Right lobe of liver (tissue), 6 donors: ENCODE data around the gene RPL18A. TPM values are rescaled to one million over a fixed set of nuclear protein-coding genes. Genes with fewer than 3 reads are reported as not detected.

Experiments used
- ATAC-seq, 4 donors: fragments of 200-7000 bp; cut with Tn5 transposase; one replicate each; pipeline ENCODE4 v1.9.1; 2020; ENCODE audit warnings: mild to moderate bottlenecking in 4 of 4, moderate library complexity in 4 of 4
- DNase-seq, 3 donors: peaks; one replicate each; pipeline ENCODE4 v3.0.0-alpha.2; 2020
- H3K27ac ChIP-seq, 3 donors: fragments of 200-600 bp; one replicate each; pipeline ENCODE4 v1.8.0; 2022
- H3K27me3 ChIP-seq, 2 donors: fragments of 200-600 bp; one replicate each; pipeline ENCODE4 v1.8.0; 2022
- H3K36me3 ChIP-seq, 4 donors: fragments of 200-600 bp; sonication (generic) in 1 of 4; one replicate each; pipeline versions ENCODE4 v1.5.1 to v1.8.0; 2017 to 2022; ENCODE audit warnings: control low read depth in 1 of 4
- H3K4me1 ChIP-seq, 4 donors: fragments of 200-600 bp; sonication (generic) in 1 of 4; one replicate each; pipeline versions ENCODE4 v1.5.1 to v1.8.0; 2017 to 2022; ENCODE audit warnings: control low read depth in 1 of 4
- H3K4me3 ChIP-seq, 3 donors: fragments of 200-600 bp; one replicate each; pipeline ENCODE4 v1.8.0; 2022
- H3K9me3 ChIP-seq, 4 donors: fragments of 200-600 bp; sonication (generic) in 1 of 4; one replicate each; pipeline versions ENCODE4 v1.5.1 to v1.8.0; 2017 to 2022; ENCODE audit warnings: control low read depth in 1 of 4
- CTCF ChIP-seq, 4 donors: fragments of 200-600 bp in 3 of 4; fragments of 450-650 bp in 1 of 4; IDR thresholded peaks; one replicate each; pipeline versions ENCODE4 v1.5.1 to v1.8.0; 2016 to 2022; ENCODE audit warnings: antibody characterized with exemption in 4 of 4, mild to moderate bottlenecking in 2 of 4
- POLR2A ChIP-seq: fragments of 450-650 bp; IDR thresholded peaks from one replicate; pipeline ENCODE4 v1.6.1; 2017; ENCODE audit warnings: antibody characterized with exemption, mild to moderate bottlenecking
- WGBS: methylation state at CpG from one replicate; pipeline ENCODE4 v1.1.6; 2018; ENCODE audit warnings: low coverage, low lambda C conversion rate; ENCODE audit not compliant: insufficient coverage; ENCODE audit errors: missing lambda C conversion rate; 5-methylcytosine and 5-hydroxymethylcytosine counted together
- intact Hi-C, 2 donors: fragments of 100-400 bp; cut with DNase I; formaldehyde crosslinking; loops; one replicate each; pipeline versions ENCODE4 v1.11.2 to v1.14.1; 2022
- total RNA-seq, 6 experiments: library from RNA; depleted of rRNA in 2 of 6; stranded (reverse); fragments of >200 nt in 2 of 6; fragmentation: NEBNext Ultra II Directional in 3 of 6; extraction: Animal tissue kit (Norgen Biotek cat#: 25700) in 3 of 6; gene quantifications; one replicate each; pipeline versions ENCODE4 v1.1.0 to v1.2.4, GENCODE V29; 2016 to 2023
- donor health status: DM: no; HTN: yes; CAD: no.
- donor health status: DM: no; HTN: no; CAD: no.
- donor health status: DM: no; HTN: no; CAD: no.
- donor health status: DM: no; HTN: yes; CAD: no.
- donor health status: DM: no; HTN: yes; CAD: no.

Gene RPL18A
- total RNA-seq, 6 experiments from 2014 or later = 449 to 778 (median 494) TPM

DNA sequence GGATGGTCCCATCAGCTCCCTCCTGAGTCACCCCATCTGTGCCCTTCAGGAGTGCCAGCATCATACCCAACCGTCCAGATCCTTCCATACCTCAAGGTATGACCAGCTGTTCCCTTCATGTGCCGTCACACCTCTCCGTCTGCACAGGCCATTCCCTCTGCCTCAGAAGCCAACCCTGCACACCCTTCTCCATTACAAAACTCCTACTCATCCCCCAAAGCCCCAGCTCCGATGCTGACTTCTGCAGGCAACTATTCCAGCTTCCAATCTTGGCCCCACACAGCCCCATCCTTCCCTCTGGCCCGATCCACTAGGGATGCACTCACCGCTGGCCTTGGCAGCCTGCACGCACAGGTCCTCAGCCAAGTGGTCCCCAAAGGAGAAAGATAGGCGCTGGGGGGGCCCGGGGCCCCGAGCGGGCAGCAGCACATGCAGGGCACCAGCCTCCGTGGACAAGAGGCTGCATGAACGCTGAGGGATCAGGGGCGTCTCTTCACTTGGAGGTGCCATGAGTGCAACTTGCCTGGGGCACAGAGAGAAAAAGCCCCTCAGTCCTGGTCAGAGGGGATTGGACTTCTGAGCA lies 15.7 kb upstream of the RPL18A start:
- no peaks in the 10 kb centered on the region for H3K9me3 ChIP-seq
- no peak for DNase-seq
- WGBS = 73% methylated on average over 4 of the region's 14 CpGs
- no peak for TF ChIP-seq POLR2A
- no peak for TF ChIP-seq CTCF (IDR thresholded peaks at IDR 0.05)
- intact Hi-C loops = no loop called here
- no peak overlapping the region for H3K27ac ChIP-seq
- no peak for ATAC-seq
- H3K27me3 ChIP-seq = no peaks in the 10 kb centered on the region
- H3K36me3 ChIP-seq = no peaks in the 10 kb centered on the region
- H3K4me3 ChIP-seq = no peak overlapping the region
- no peaks in the 10 kb centered on the region for H3K4me1 ChIP-seq

DNA sequence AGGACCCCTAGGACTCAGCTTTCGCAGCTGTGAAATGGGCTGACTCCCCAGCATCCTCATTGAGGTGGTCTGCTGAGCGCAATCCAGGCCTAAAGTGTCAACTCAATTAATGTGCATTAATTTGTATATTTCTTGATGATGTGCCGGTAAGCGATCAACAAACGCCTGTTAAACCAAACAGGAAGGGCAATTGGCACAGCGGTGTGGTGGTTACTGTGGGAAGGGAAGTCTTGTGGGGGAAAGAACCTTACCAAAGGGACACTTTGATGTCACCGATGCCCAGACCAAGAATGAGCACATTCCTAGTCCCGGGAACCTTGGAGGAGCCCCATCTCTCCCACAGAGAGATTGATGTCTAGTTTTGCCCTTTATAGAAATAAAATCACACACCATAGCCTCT lies 13.6 kb upstream of the RPL18A start:
- H3K9me3 ChIP-seq = no peaks in the 10 kb centered on the region
- H3K27me3 ChIP-seq = no peaks in the 10 kb centered on the region
- H3K27ac ChIP-seq = no peak overlapping the region
- no peak for TF ChIP-seq POLR2A
- TF ChIP-seq CTCF (IDR thresholded peaks at IDR 0.05) = no peak
- 56% methylated on average over 4 of the region's 8 CpGs for WGBS
- H3K4me1 ChIP-seq = no peaks in the 10 kb centered on the region
- intact Hi-C loops = no loop called here
- H3K4me3 ChIP-seq = no peak overlapping the region
- ATAC-seq = no peak
- no peak for DNase-seq
- H3K36me3 ChIP-seq = no peaks in the 10 kb centered on the region

- intact Hi-C loops = no loop called here
- no peaks in the 10 kb centered on the region for H3K36me3 ChIP-seq
- no peaks in the 10 kb centered on the region for H3K9me3 ChIP-seq
- DNase-seq (peak; percentile 65 to 80 (median 75)), ATAC-seq (peak; percentile 51 to 83 (median 69))
- 4% methylated on average over 15 of the region's 40 CpGs for WGBS
- H3K27me3 ChIP-seq = no peaks in the 10 kb centered on the region
- H3K4me3 ChIP-seq = peak within 1 kb of the TSS; percentile 26 to 43 (median 32)
- no peaks in the 10 kb centered on the region for H3K4me1 ChIP-seq
- TF ChIP-seq CTCF (IDR thresholded peaks at IDR 0.05) = no peak
- no peak for TF ChIP-seq POLR2A
- H3K27ac ChIP-seq = peak within 1 kb of the TSS; percentile 44 to 93 (median 77)
Observed at GRCh38 chr19:17847538-17848366, 12.0 kb upstream of the RPL18A start, which contains the start of gene JAK3. JAK3 (minus strand) TSS chr19:17847982; CDS start chr19:17844417, 3,565 bp downstream.

DNA sequence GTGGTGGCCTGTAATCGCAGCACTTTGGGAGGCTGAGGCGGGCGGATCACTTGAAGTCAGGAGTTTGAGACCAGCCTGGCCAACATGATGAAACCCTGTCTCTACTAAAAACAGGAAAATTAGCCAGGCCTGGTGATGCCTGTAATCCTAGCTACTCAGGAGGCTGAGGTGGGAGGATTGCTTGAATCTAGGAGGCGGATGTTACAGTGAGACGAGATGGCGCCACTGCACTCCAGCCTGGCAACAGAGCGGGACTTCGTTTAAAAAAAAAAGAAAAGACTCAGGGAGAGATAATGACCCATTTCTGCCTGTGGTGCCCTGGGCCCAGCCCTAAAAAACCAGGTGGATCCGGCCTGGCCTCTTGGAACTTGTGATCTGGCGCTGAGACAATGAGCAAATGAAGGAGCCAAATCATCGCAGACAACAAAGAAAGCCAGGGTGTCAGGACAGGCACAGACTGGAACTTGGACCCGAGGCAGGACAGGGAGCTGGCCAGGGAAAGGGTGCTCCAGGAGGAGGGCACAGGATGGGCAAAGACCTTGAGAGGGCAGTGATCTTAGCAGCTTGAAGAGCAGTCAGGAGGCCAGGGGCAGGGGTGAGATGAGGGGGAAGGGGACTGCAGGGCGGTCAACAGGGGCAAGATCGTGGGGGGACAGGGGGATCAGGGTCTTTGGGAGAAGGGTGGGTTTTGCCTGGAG lies 11.0 kb upstream of the RPL18A start:
- DNase-seq (no peak), ATAC-seq (no peak)
- no peaks in the 10 kb centered on the region for H3K36me3 ChIP-seq
- H3K27ac ChIP-seq = peak overlapping the region in 2 of 3 donors; percentile 77 to 93
- intact Hi-C loops = no loop called here
- no peaks in the 10 kb centered on the region for H3K9me3 ChIP-seq
- TF ChIP-seq CTCF (IDR thresholded peaks at IDR 0.05) (no peak), POLR2A (no peak)
- 70% methylated on average over 14 of the region's 14 CpGs for WGBS
- H3K4me1 ChIP-seq = no peaks in the 10 kb centered on the region
- H3K4me3 ChIP-seq = no peak overlapping the region
- no peaks in the 10 kb centered on the region for H3K27me3 ChIP-seq
